Psoas muscle (tissue), 8 donors: ENCODE data around the gene PDE8B. TPM values are rescaled to one million over a fixed set of nuclear protein-coding genes. Genes with fewer than 3 reads are reported as not detected.

Source experiments
- ATAC-seq, 4 donors: fragments of 200-7000 bp; cut with Tn5 transposase; one replicate each; pipeline ENCODE4 v1.9.1; 2020; ENCODE audit warnings: moderate library complexity in 3 of 4, mild to moderate bottlenecking in 2 of 4
- DNase-seq, 2 donors: peaks; one replicate each; pipeline ENCODE4 v3.0.0-alpha.2; 2020
- H3K27ac ChIP-seq: fragments of 200-600 bp; one replicate; pipeline ENCODE4 v1.8.0; 2022
- H3K27me3 ChIP-seq, 3 donors: fragments of 200-600 bp in 1 of 3; one replicate each; pipeline versions ENCODE4 v1.6.1 to v1.8.0; 2013 to 2022; ENCODE audit warnings: low read length in 2 of 3, mild to moderate bottlenecking in 2 of 3, moderate library complexity in 1 of 3; ENCODE audit not compliant: insufficient read depth in 3 of 3
- H3K36me3 ChIP-seq, 2 donors: fragments of 200-600 bp in 1 of 2; one replicate each; pipeline versions ENCODE4 v1.6.1 to v1.8.0; 2013 to 2022; ENCODE audit warnings: low read depth in 1 of 2, mild to moderate bottlenecking in 1 of 2, moderate library complexity in 1 of 2; ENCODE audit not compliant: insufficient read depth in 1 of 2
- H3K4me1 ChIP-seq: fragments of 200-600 bp; one replicate; pipeline ENCODE4 v1.8.0; 2022
- H3K4me3 ChIP-seq: fragments of 200-600 bp; one replicate; pipeline ENCODE4 v1.8.0; 2022; ENCODE audit warnings: mild to moderate bottlenecking
- H3K9me3 ChIP-seq: fragments of 200-600 bp; one replicate; pipeline ENCODE4 v1.8.0; 2022
- CTCF ChIP-seq: fragments of 200-600 bp; IDR thresholded peaks from one replicate; pipeline ENCODE4 v1.8.0; 2022; ENCODE audit warnings: antibody characterized with exemption
- WGBS, 3 donors: extraction: QIAGEN DNeasy Blood & Tissue Kit; methylation state at CpG; one replicate each; pipeline versions ENCODE4 v1.1.6 to v1.1.7; 2013; 5-methylcytosine and 5-hydroxymethylcytosine counted together
- intact Hi-C, 2 donors: fragments of 100-400 bp; cut with DNase I; formaldehyde crosslinking; loops; one replicate each; pipeline versions ENCODE4 v1.11.0 to v1.14.2; 2022
- polyA plus RNA-seq, 3 donors: library from polyadenylated mRNA; stranded (reverse); fragments of 200-250 nt; gene quantifications; one replicate each; pipeline ENCODE4 v1.2.3, GENCODE V29; 2013
- total RNA-seq, 4 donors: library from RNA; stranded (reverse); fragmentation: NEBNext Ultra II Directional in 2 of 4; extraction: Animal tissue kit (Norgen Biotek cat#: 25700) in 2 of 4; gene quantifications; one replicate each; pipeline versions ENCODE4 v1.2.1 to v1.2.4, GENCODE V29; 2021 to 2023
- donor health status: healthy with polysubstance abuse.
- donor health status: DM: no; HTN: no; CAD: no; lungs with moderate emphysema.
- donor health status: Bipolar disorder and iron deficiency.
- donor health status: healthy.
- donor health status: DM: yes; HTN: yes; CAD: no.
- donor health status: DM: no; HTN: no; CAD: no.
- donor health status: DM: no; HTN: no; CAD: no.
- donor health status: DM: yes; HTN: yes; CAD: no.

Gene PDE8B
- total and polyA plus RNA-seq, 7 donors: 0.12 to 2.9 (median 0.46) TPM

GRCh38 chr5:77306531-77306930 lies 96.1 kb downstream of the PDE8B start:
- Histone ChIP-seq H3K4me3 (no peak overlapping the region), H3K4me1 (no peaks in the 10 kb centered on the region)
- TF ChIP-seq CTCF: no peak

GRCh38 chr5:77308154-77308960 lies 97.9 kb downstream of the PDE8B start:
- no peaks in the 10 kb centered on the region for H3K4me1 ChIP-seq
- H3K36me3 ChIP-seq: no peaks in the 10 kb centered on the region
- H3K4me3 ChIP-seq: no peak overlapping the region
- ATAC-seq (no peak), DNase-seq (no peak)
- H3K27me3 ChIP-seq: no peaks in the 10 kb centered on the region
- 71 to 76% (median 74%) methylated on average over 12 of the region's 12 CpGs for WGBS, 3 donors
- intact Hi-C loops: no loop called here
- TF ChIP-seq CTCF: no peak
- no peak overlapping the region for H3K27ac ChIP-seq
- no peaks in the 10 kb centered on the region for H3K9me3 ChIP-seq

More at GRCh38 chr5:77306531-77306930, 96.1 kb downstream of the PDE8B start:
- no peak for DNase-seq
- no peaks in the 10 kb centered on the region for H3K27me3 ChIP-seq
- H3K9me3 ChIP-seq: no peaks in the 10 kb centered on the region
- ATAC-seq: no peak
- 50 to 60% (median 52%) methylated on average over 6 of the region's 6 CpGs for WGBS, 3 donors
- intact Hi-C loops: no loop called here
- no peak overlapping the region for H3K27ac ChIP-seq
- H3K36me3 ChIP-seq: no peaks in the 10 kb centered on the region

GRCh38 chr5:77309140-77309539 lies 98.7 kb downstream of the PDE8B start:
- 85 to 100% (median 88%) methylated on average over 2 of the region's 2 CpGs for WGBS, 3 donors
- intact Hi-C loops: no loop called here

GRCh38 chr5:77310494-77311213 lies 100.2 kb downstream of the PDE8B start:
- H3K36me3 ChIP-seq: no peaks in the 10 kb centered on the region
- no peaks in the 10 kb centered on the region for H3K9me3 ChIP-seq
- WGBS, 3 donors: 86 to 92% (median 87%) methylated on average over 4 of the region's 4 CpGs
- H3K27me3 ChIP-seq: no peaks in the 10 kb centered on the region
- DNase-seq: no peak
- no peak for TF ChIP-seq CTCF
- ATAC-seq: no peak
- intact Hi-C loops: no loop called here
- no peak overlapping the region for H3K27ac ChIP-seq
- no peaks in the 10 kb centered on the region for H3K4me1 ChIP-seq
- no peak overlapping the region for H3K4me3 ChIP-seq

More at GRCh38 chr5:77309140-77309539, 98.7 kb downstream of the PDE8B start:
- no peaks in the 10 kb centered on the region for H3K9me3 ChIP-seq
- H3K4me3 ChIP-seq: no peak overlapping the region
- no peaks in the 10 kb centered on the region for H3K4me1 ChIP-seq
- TF ChIP-seq CTCF: no peak
- no peaks in the 10 kb centered on the region for H3K27me3 ChIP-seq
- H3K27ac ChIP-seq: no peak overlapping the region
- DNase-seq: no peak
- no peaks in the 10 kb centered on the region for H3K36me3 ChIP-seq
- no peak for ATAC-seq
